Measurements from ENCODE around the gene L3MBTL2.
"Not testable (repeated sequence)": the region's sequence is repeated elsewhere in the genome, so short reads cannot be mapped to it uniquely, and the experiment has no call there.

Gene L3MBTL2

GRCh38 chr22:41204992-41205900 lies at the start of gene L3MBTL2:
L3MBTL2 (plus strand) TSS chr22:41205312; CDS start chr22:41205363, 51 bp downstream.
- peak; percentile 92 to 97 for DNase-seq (ENCODE audit: low read depth in 2 of 2, low spot score in 1 of 2)

- DNase-seq (ENCODE audit: low read depth in 2 of 2, low spot score in 1 of 2) = no peak
These were observed 48.0 kb upstream of the L3MBTL2 start for GRCh38 chr22:41157083-41157482.

DNA sequence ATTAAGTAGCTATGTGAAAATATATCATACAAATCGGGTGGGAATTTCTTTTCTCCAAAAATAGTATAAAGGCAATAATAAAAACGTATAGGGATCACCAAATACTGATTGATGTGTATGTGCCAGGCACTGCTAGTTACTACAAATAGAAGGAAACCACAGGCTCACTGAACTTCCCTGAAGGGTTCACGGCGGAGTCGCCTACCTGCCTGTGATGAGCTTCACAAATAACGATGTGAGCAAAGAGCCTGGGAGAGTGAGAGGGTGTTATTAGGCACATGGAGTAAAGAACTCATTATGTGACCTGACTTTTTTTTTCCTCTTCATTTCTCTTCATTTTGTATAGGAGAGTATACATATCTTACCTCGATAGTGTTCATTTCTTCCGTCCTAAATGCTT lies 36.0 kb upstream of the L3MBTL2 start:
- no peak for DNase-seq (ENCODE audit: low read depth in 2 of 2, low spot score in 1 of 2)

DNA sequence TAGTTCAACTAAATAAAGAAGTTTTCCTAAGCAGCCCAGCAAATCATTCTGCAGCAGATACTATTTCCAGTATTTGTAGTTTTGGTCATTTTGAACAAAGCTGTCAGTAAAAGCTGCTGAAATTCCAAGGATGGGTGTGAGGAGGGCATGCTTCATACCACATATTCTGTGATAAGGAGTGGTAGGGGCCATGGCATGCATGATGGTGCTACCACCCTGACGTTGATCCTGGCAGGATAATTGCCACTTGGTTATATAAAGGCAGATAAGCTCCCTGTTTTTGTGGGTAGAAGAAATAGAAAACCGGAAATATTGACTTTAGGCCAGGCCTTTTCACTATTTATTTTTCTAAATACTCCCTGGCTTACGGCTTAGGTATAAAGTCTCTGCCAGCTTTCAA lies 33.1 kb upstream of the L3MBTL2 start:
- DNase-seq (ENCODE audit: low read depth in 2 of 2, low spot score in 1 of 2) = no peak

- no peak for DNase-seq (ENCODE audit: low read depth in 2 of 2, low spot score in 1 of 2)
These were observed 29.6 kb upstream of the L3MBTL2 start for GRCh38 chr22:41175546-41175945.

- no peak for DNase-seq (ENCODE audit: low read depth in 2 of 2, low spot score in 1 of 2)
These were observed 28.0 kb upstream of the L3MBTL2 start for GRCh38 chr22:41177040-41177621.

GRCh38 chr22:41177622-41178424 lies 27.3 kb upstream of the L3MBTL2 start:
- DNase-seq (ENCODE audit: low read depth in 2 of 2, low spot score in 1 of 2) = no peak

GRCh38 chr22:41178425-41178975 lies 26.6 kb upstream of the L3MBTL2 start:
- no peak for DNase-seq (ENCODE audit: low read depth in 2 of 2, low spot score in 1 of 2)

DNA sequence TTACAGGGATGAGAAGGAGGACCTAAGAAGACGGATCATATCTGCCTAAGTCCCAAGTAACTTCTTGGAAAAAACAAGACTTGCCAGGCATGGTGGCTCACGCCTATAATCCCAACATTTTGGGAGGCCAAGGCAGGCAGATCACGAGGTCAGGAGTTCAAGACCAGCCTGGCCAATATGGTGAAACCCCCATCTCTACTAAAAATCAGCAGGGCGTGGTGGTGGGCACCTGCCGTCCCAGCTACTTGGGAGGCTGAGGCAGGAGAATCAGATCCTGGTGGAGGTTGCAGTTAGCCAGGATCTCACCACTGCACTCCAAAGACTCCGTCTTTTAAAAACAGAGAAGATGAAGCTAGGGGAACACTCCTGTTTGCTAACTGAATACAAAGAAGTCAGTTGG lies 24.8 kb upstream of the L3MBTL2 start:
- DNase-seq (ENCODE audit: low read depth in 2 of 2, low spot score in 1 of 2) = not testable (repeated sequence)

GRCh38 chr22:41180926-41181325 lies 24.2 kb upstream of the L3MBTL2 start:
- no peak for DNase-seq (ENCODE audit: low read depth in 2 of 2, low spot score in 1 of 2)

DNA sequence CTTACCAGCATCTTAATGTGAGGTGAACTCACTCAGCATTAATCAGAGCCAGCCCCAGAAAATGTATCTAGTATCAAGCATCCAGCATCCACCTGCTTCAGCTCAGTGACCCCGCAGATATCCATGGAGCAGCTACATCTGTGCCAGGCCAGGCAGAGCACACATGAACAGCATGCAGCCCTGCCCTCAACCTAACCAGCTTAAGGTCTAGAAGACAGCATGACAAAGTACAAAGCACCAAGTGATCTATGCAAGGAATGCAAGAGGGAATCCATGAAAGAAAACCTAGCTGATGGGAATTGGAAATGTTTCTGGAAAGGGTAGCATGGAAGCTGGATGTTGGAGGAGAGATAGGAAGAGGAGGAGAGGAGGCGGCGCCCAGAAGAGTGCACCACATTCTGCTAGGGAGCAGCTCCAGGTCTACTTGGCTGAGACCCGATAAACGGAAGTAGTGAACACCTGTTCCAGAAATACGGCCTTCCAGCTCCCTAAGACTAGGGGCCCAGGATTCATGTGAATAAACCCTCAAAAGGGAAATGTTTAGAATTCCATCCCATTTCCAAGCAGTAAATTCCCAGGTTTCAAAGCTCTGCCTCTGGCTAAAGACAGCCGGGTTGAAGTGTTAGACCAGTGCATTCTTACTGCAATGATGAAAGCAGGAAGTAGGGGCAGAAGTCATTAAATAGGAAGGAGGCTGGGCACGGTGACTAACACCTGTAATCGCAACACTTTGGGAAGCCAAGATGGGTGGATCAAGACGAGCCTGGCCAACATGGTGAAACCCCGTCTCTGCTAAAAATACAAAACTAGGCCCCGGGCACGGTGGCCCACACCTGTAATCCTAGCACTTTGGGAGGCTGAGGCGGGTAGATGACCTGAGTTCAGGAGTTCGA lies 23.5 kb upstream of the L3MBTL2 start:
- no peak for DNase-seq (ENCODE audit: low read depth in 2 of 2, low spot score in 1 of 2)

GRCh38 chr22:41184679-41185078 lies 20.4 kb upstream of the L3MBTL2 start:
- DNase-seq (ENCODE audit: low read depth in 2 of 2, low spot score in 1 of 2) = no peak

DNA sequence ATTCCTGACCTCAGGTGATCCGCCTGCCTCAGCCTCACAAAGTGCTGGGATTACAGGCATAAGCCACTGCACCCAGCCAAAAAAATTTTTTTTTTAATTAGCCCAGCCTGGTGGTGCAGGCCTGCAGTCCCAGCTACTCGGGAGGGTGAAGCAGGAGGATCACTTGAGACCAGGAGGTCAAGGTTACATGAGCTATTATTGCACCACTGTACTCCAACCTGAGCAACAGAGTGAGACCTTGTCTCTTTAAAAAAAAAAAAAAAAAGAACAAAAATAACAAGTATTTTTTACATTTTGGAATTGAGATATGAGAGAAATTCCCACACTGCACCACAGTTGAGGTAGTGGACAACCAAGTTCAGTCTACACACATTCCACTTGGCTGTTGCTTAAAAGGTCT lies 13.6 kb upstream of the L3MBTL2 start:
- DNase-seq (ENCODE audit: low read depth in 2 of 2, low spot score in 1 of 2) = no peak

- DNase-seq (ENCODE audit: low read depth in 2 of 2, low spot score in 1 of 2) = no peak
These were observed 11.3 kb upstream of the L3MBTL2 start for GRCh38 chr22:41193829-41194228.

DNA sequence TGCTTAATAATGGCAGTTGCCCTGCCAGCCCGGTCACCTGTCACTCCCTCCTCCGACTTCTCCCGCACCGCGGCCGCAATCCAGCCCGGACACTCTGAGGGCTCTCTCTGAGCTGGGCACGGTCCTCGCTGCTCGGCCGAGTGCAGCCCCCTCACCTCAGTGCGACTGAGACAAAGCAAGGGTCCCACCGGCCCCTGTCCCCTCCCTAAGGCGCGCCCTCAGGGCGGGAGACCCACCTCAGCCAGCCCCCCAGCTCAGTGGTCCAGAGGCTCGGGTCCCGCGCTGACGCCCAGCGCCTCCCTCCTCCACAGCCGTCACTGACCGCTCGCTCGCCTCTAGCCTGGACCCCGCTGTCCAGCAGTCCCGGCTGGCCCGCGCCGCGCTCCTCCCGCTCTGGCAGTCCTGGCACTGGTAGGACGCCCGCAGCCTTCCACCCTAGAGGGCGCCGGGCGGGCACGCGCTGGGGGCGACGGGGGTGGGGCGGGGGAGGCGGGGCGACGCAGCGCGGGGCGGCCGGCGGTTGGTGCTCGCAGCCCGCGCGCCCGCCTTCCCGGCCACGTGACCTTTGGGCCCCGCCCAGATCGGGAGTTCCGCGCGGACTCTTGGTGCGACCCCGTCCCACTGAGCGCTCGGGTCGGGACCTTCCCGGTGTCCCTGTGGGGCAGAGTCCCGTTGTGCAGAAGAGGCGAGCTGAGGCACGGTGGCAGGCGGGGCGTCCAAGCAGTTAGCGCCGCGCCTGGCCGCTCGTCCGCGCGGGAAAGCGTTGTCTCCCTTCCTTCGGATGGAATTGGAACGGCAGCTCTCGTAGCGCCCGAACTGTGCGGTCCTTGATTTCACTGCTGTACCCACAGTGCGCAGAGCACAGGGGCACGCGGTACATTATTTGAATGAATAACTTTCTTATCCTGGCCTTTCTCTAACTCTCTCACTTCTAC lies 7.8 kb upstream of the L3MBTL2 start:
- peak; percentile 59 to 66 for DNase-seq (ENCODE audit: low read depth in 2 of 2, low spot score in 1 of 2)

- no peak for DNase-seq (ENCODE audit: low read depth in 2 of 2, low spot score in 1 of 2)
These were observed 7.0 kb upstream of the L3MBTL2 start for GRCh38 chr22:41198027-41198580.

DNA sequence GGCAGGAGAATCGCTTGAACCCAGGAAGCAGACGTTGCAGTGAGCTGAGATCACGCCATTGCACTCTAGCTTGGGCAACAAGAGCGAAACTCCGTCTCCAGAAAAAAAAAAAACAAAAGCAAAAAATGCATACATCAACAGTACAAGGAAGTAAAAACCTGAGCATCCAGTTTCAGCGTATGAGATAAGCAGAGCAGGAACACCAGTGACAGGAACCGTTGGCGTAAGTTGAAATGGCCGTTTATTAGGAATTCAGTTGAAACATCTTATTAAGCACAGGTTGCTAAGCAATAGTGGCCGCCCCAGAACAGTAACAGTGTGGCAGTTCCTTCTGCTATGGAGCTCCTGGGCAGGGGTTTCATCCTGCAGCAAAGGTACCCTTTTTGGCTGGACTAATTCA lies 4.0 kb upstream of the L3MBTL2 start:
- DNase-seq (ENCODE audit: low read depth in 2 of 2, low spot score in 1 of 2) = no peak

DNA sequence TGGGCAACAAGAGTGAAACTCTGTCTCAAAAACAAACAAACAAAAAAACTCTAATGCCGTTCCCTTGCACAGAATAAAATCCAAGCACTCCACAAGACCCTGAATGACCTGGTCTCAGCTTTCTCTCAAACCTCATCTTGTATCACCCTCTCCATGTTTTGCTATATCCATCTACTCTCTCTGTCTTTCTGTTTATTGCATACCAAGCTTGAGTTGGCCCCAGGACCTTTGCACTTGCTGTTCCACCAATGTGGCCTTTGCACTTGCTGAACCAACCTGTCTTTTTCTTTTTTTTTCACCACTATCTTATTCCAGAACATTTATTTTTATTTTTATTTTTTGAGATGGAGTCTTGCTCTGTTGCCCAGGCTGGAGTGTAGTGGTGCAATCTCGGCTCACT lies 2.0 kb upstream of the L3MBTL2 start:
- DNase-seq (ENCODE audit: low read depth in 2 of 2, low spot score in 1 of 2) = no peak

- no peak for DNase-seq (ENCODE audit: low read depth in 2 of 2, low spot score in 1 of 2)
These were observed 1.0 kb upstream of the L3MBTL2 start for GRCh38 chr22:41204066-41204465.
